ENCODE measurements around the gene EXOC2.

DNA sequence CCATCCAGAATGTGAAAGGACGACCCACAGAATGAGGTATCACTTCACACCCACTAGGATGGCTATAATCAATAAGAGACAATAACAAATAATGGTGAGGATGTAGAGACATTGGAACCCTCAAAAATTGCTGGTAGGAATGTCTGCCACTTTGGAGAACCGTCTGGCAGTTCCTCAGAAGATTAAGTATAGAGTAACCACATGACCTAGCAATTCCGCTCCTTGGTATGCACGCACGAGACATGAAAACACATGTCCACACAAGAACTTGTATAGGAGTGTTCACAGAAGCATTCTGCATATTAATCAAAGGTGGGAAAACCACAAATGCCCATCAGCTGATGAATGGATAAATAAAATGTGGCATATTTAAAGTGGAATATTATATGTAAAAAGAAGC lies 200.8 kb downstream of the EXOC2 start:
- TF ChIP-seq, protein P1, sequence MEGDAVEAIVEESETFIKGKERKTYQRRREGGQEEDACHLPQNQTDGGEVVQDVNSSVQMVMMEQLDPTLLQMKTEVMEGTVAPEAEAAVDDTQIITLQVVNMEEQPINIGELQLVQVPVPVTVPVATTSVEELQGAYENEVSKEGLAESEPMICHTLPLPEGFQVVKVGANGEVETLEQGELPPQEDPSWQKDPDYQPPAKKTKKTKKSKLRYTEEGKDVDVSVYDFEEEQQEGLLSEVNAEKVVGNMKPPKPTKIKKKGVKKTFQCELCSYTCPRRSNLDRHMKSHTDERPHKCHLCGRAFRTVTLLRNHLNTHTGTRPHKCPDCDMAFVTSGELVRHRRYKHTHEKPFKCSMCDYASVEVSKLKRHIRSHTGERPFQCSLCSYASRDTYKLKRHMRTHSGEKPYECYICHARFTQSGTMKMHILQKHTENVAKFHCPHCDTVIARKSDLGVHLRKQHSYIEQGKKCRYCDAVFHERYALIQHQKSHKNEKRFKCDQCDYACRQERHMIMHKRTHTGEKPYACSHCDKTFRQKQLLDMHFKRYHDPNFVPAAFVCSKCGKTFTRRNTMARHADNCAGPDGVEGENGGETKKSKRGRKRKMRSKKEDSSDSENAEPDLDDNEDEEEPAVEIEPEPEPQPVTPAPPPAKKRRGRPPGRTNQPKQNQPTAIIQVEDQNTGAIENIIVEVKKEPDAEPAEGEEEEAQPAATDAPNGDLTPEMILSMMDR (IDR thresholded peaks at IDR 0.05 in 2 of 3, conservative IDR thresholded peaks at IDR 0.05 in 1 of 3; ENCODE audit: borderline replicate concordance in 1 of 3, insufficient read depth in 1 of 3, low read depth in 2 of 3, low read length in 2 of 3): no peak
- TF ChIP-seq POLR2A (IDR thresholded peaks at IDR 0.05; ENCODE audit: borderline replicate concordance, extremely low read depth, insufficient read depth, insufficient read length): no peak

Measured in HCT116 (cell line).